WERI-Rb-1 (cell line): ENCODE data around the gene POU2F2.

Experiments
- DNase-seq: peaks from one replicate; pipeline ENCODE4 v3.0.0-alpha.2; 2020
- H3K27ac ChIP-seq: fragments of 250-450 bp; sonication (Bioruptor Pico); 2 replicates; pipeline ENCODE4 v1.5.1; 2020; ENCODE audit warnings: mild to moderate bottlenecking, moderate library complexity
- H3K27me3 ChIP-seq: fragments of 250-450 bp; sonication (Bioruptor Pico); 2 replicates; pipeline ENCODE4 v1.5.1; 2021; ENCODE audit warnings: mild to moderate bottlenecking, low read depth, moderate library complexity; ENCODE audit not compliant: insufficient read depth, severe bottlenecking
- H3K36me3 ChIP-seq: fragments of 250-450 bp; sonication (Bioruptor Pico); 2 replicates; pipeline ENCODE4 v1.5.1; 2020; ENCODE audit warnings: mild to moderate bottlenecking, moderate library complexity
- H3K4me3 ChIP-seq: 2 replicates; pipeline ENCODE4 v1.5.1; 2011; ENCODE audit warnings: low read depth, mild to moderate bottlenecking, control low read depth, low read length
- H3K9me3 ChIP-seq: fragments of 250-450 bp; sonication (Bioruptor Pico); 2 replicates; pipeline ENCODE4 v1.5.1; 2021; ENCODE audit warnings: mild to moderate bottlenecking, moderate library complexity; ENCODE audit not compliant: severe bottlenecking
- CTCF ChIP-seq: IDR thresholded peaks from 2 replicates; pipeline ENCODE4 v1.5.1; 2011; ENCODE audit warnings: low read depth, mild to moderate bottlenecking, control low read depth, inconsistent platforms, low read length

The POU2F2 gene

GRCh38 chr19:42161616-42162263 is 29.5 kb upstream of the POU2F2 start:
- no peak for DNase-seq

GRCh38 chr19:42159942-42160341 is 27.7 kb upstream of the POU2F2 start:
- Histone ChIP-seq H3K27ac (no peak overlapping the region), H3K27me3 (no peaks in the 10 kb centered on the region), H3K9me3 (no peaks in the 10 kb centered on the region), H3K36me3 (no peaks in the 10 kb centered on the region), H3K4me3 (no peak overlapping the region)
- no peak for TF ChIP-seq CTCF
- DNase-seq: no peak

More at GRCh38 chr19:42161616-42162263, 29.5 kb upstream of the POU2F2 start:
- H3K9me3 ChIP-seq: no peaks in the 10 kb centered on the region
- H3K27ac ChIP-seq: no peak overlapping the region
- no peaks in the 10 kb centered on the region for H3K27me3 ChIP-seq
- H3K36me3 ChIP-seq: no peaks in the 10 kb centered on the region
- H3K4me3 ChIP-seq: no peak overlapping the region
- TF ChIP-seq CTCF: no peak

- no peak for DNase-seq
- Histone ChIP-seq H3K27ac (no peak overlapping the region), H3K9me3 (no peaks in the 10 kb centered on the region), H3K36me3 (no peaks in the 10 kb centered on the region), H3K4me3 (no peak overlapping the region), H3K27me3 (no peaks in the 10 kb centered on the region)
- TF ChIP-seq CTCF: no peak
Observed at GRCh38 chr19:42158926-42159325, 26.7 kb upstream of the POU2F2 start.

- DNase-seq: no peak
- Histone ChIP-seq H3K4me3 (no peak overlapping the region), H3K27ac (no peak overlapping the region), H3K27me3 (no peaks in the 10 kb centered on the region), H3K9me3 (no peaks in the 10 kb centered on the region), H3K36me3 (no peaks in the 10 kb centered on the region)
- TF ChIP-seq CTCF: no peak
Observed at GRCh38 chr19:42156571-42156970, 24.3 kb upstream of the POU2F2 start.

- no peak for DNase-seq
- no peaks in the 10 kb centered on the region for H3K36me3 ChIP-seq
- no peak for TF ChIP-seq CTCF
- no peak overlapping the region for H3K4me3 ChIP-seq
- peak overlapping the region; percentile 50; the same call in 1 of the 2 replicates for H3K27ac ChIP-seq
- H3K27me3 ChIP-seq: no peaks in the 10 kb centered on the region
- no peaks in the 10 kb centered on the region for H3K9me3 ChIP-seq
Observed at GRCh38 chr19:42155796-42156195, 23.6 kb upstream of the POU2F2 start.
